ENCODE measurements around the gene KIRREL3.

KIRREL3 gene

GRCh38 chr11:126997196-126997595, 3.4 kb downstream of the KIRREL3 start:
- Histone ChIP-seq H3K79me2 (ENCODE audit: insufficient read depth, low read length) (no peaks in the 10 kb centered on the region), H2AFZ (ENCODE audit: low read depth, low read length, severe bottlenecking) (no peak overlapping the region), H3K4me2 (ENCODE audit: low read depth, low read length, poor library complexity, severe bottlenecking) (no peak overlapping the region), H4K20me1 (ENCODE audit: low read depth, low read length) (no peaks in the 10 kb centered on the region), H3K9me3 (ENCODE audit: insufficient read depth, low read length) (no peaks in the 10 kb centered on the region), H3K36me3 (ENCODE audit: low read length) (no peaks in the 10 kb centered on the region), H3K9ac (ENCODE audit: low read length) (no peak overlapping the region), H3K27me3 (ENCODE audit: low read length) (no peaks in the 10 kb centered on the region), H3K4me3 (ENCODE audit: insufficient read depth, low read length, poor library complexity, severe bottlenecking) (no peak overlapping the region), H3K9me2 (replicated peaks; ENCODE audit: insufficient read depth, low read length) (no peaks in the 10 kb centered on the region), H3K27ac (ENCODE audit: low read depth, low read length) (no peak overlapping the region), H3F3A (ENCODE audit: insufficient read depth) (no peaks in the 10 kb centered on the region)
- TF ChIP-seq, protein P1, sequence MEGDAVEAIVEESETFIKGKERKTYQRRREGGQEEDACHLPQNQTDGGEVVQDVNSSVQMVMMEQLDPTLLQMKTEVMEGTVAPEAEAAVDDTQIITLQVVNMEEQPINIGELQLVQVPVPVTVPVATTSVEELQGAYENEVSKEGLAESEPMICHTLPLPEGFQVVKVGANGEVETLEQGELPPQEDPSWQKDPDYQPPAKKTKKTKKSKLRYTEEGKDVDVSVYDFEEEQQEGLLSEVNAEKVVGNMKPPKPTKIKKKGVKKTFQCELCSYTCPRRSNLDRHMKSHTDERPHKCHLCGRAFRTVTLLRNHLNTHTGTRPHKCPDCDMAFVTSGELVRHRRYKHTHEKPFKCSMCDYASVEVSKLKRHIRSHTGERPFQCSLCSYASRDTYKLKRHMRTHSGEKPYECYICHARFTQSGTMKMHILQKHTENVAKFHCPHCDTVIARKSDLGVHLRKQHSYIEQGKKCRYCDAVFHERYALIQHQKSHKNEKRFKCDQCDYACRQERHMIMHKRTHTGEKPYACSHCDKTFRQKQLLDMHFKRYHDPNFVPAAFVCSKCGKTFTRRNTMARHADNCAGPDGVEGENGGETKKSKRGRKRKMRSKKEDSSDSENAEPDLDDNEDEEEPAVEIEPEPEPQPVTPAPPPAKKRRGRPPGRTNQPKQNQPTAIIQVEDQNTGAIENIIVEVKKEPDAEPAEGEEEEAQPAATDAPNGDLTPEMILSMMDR (IDR thresholded peaks at IDR 0.05; ENCODE audit: insufficient read depth, low read length, poor library complexity, severe bottlenecking), result no peak
- no peak for TF ChIP-seq EZH2phosphoT487 (conservative IDR thresholded peaks at IDR 0.05; ENCODE audit: low read length)

DNA sequence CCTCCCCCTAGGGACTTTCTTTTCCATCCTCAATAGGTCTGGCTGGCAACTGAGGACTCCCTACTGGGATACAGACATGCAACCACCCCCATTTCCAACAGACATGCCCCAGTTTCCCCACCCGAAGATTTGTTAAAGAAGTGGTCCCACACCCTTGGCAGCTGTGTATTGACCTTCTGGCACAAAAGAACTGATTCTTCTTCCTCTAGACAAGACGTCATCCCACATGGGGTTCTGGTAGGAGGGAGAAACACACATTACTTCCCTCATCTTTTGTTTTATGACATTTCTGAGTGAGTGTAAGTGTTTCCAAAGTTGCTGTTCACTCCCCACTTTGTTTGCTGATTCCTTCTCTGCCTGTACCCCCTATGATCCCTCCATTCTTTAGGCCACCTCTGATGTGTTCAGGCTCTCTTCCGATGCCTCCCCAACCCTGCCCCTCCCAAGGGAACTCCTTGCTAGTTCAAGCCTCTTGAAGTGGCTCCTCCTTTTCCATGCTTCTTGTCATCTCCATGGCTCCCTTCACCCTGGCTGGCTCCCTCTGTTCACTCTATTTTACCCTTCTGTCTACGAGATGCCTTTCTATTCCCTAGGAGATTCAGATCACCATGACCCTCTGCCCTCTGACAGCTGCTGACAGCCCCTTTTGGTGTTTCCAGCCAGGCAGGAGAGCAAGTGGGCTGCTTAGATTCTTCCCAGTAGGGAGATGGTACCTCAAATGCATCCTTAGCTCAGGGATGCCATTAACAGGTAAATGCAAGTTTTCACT, 4.3 kb downstream of the KIRREL3 start:
- H3K9ac ChIP-seq (ENCODE audit: low read length), result no peak overlapping the region
- H3K27ac ChIP-seq (ENCODE audit: low read depth, low read length), result no peak overlapping the region
- H3K4me2 ChIP-seq (ENCODE audit: low read depth, low read length, poor library complexity, severe bottlenecking), result no peak overlapping the region
- no peaks in the 10 kb centered on the region for H3F3A ChIP-seq (ENCODE audit: insufficient read depth)
- no peaks in the 10 kb centered on the region for H4K20me1 ChIP-seq (ENCODE audit: low read depth, low read length)
- no peaks in the 10 kb centered on the region for H3K79me2 ChIP-seq (ENCODE audit: insufficient read depth, low read length)
- no peaks in the 10 kb centered on the region for H3K9me3 ChIP-seq (ENCODE audit: insufficient read depth, low read length)
- no peaks in the 10 kb centered on the region for H3K9me2 ChIP-seq (replicated peaks; ENCODE audit: insufficient read depth, low read length)
- TF ChIP-seq EZH2phosphoT487 (conservative IDR thresholded peaks at IDR 0.05; ENCODE audit: low read length), result no peak
- TF ChIP-seq, protein P1 (IDR thresholded peaks at IDR 0.05; ENCODE audit: insufficient read depth, low read length, poor library complexity, severe bottlenecking), result no peak
- no peak overlapping the region for H3K4me3 ChIP-seq (ENCODE audit: insufficient read depth, low read length, poor library complexity, severe bottlenecking)
- no peaks in the 10 kb centered on the region for H3K36me3 ChIP-seq (ENCODE audit: low read length)
- no peaks in the 10 kb centered on the region for H3K27me3 ChIP-seq (ENCODE audit: low read length)
- no peak overlapping the region for H2AFZ ChIP-seq (ENCODE audit: low read depth, low read length, severe bottlenecking)

GRCh38 chr11:126993599-126993998, 7.0 kb downstream of the KIRREL3 start:
- Histone ChIP-seq H3K4me2 (ENCODE audit: low read depth, low read length, poor library complexity, severe bottlenecking) (no peak overlapping the region), H3K36me3 (ENCODE audit: low read length) (no peaks in the 10 kb centered on the region), H3K79me2 (ENCODE audit: insufficient read depth, low read length) (no peaks in the 10 kb centered on the region), H3K4me3 (ENCODE audit: insufficient read depth, low read length, poor library complexity, severe bottlenecking) (no peak overlapping the region), H2AFZ (ENCODE audit: low read depth, low read length, severe bottlenecking) (no peak overlapping the region), H3K27ac (ENCODE audit: low read depth, low read length) (no peak overlapping the region), H4K20me1 (ENCODE audit: low read depth, low read length) (no peaks in the 10 kb centered on the region), H3K9me2 (replicated peaks; ENCODE audit: insufficient read depth, low read length) (no peaks in the 10 kb centered on the region), H3K27me3 (ENCODE audit: low read length) (no peaks in the 10 kb centered on the region), H3F3A (ENCODE audit: insufficient read depth) (no peaks in the 10 kb centered on the region), H3K9ac (ENCODE audit: low read length) (no peak overlapping the region), H3K9me3 (ENCODE audit: insufficient read depth, low read length) (no peaks in the 10 kb centered on the region)
- TF ChIP-seq EZH2phosphoT487 (conservative IDR thresholded peaks at IDR 0.05; ENCODE audit: low read length), result no peak
- TF ChIP-seq, protein P1 (IDR thresholded peaks at IDR 0.05; ENCODE audit: insufficient read depth, low read length, poor library complexity, severe bottlenecking), result no peak

Measured in SU-DHL-6 (cell line).